GM12878 (cell line): ENCODE data around the gene STOML2. TPM values are rescaled to one million over a fixed set of nuclear protein-coding genes. Genes with fewer than 3 reads are reported as not detected.
A peak's percentile ranks its signal among the peaks of the same experiment; 100 is the strongest.

Experiments
- ATF3 ChIP-seq: IDR thresholded peaks from 2 replicates; pipeline ENCODE4 v1.6.1; 2011; ENCODE audit warnings: low read depth, mild to moderate bottlenecking, low read length, moderate library complexity, borderline replicate concordance; ENCODE audit errors: extremely low read depth
- BCL3 ChIP-seq: IDR thresholded peaks from 2 replicates; pipeline ENCODE4 v1.6.1; 2011; ENCODE audit warnings: borderline replicate concordance, low read depth, mild to moderate bottlenecking, moderate library complexity, low read length; ENCODE audit not compliant: insufficient read depth, poor library complexity, severe bottlenecking
- BHLHE40 ChIP-seq, 2 experiments: fragments of 450-650 bp in 1 of 2; IDR thresholded peaks; 2 replicates each; pipeline ENCODE4 v1.6.1; 2011 to 2017; ENCODE audit warnings: low read depth in 2 of 2, borderline replicate concordance in 1 of 2, improper control_type of control experiment in 1 of 2, low read length in 1 of 2, mild to moderate bottlenecking in 1 of 2
- CEBPZ ChIP-seq: fragments of 150-350 bp; IDR thresholded peaks from 2 replicates; pipeline ENCODE4 v1.6.1; 2016; ENCODE audit warnings: low read depth, low read length
- EP300 ChIP-seq, 2 experiments: fragments of 150-350 bp in 1 of 2; IDR thresholded peaks; 2 replicates each; pipeline ENCODE4 v1.6.1; 2011 to 2012; ENCODE audit warnings: low read depth in 2 of 2, low read length in 2 of 2, borderline replicate concordance in 1 of 2, improper control_type of control experiment in 1 of 2, inconsistent platforms in 1 of 2; ENCODE audit not compliant: control insufficient read depth in 1 of 2
- FOXM1 ChIP-seq: IDR thresholded peaks from 2 replicates; pipeline ENCODE4 v1.6.1; 2012; ENCODE audit warnings: low read depth, mild to moderate bottlenecking, inconsistent platforms, low read length, moderate library complexity
- IKZF1 ChIP-seq: fragments of 450-650 bp; conservative IDR thresholded peaks from 2 replicates; pipeline ENCODE4 v1.6.1; 2017; ENCODE audit warnings: antibody characterized with exemption, mild to moderate bottlenecking
- NR2C2 ChIP-seq: IDR thresholded peaks from 2 replicates; pipeline ENCODE4 v1.6.1; 2011; ENCODE audit warnings: borderline replicate concordance, low read depth; ENCODE audit not compliant: control insufficient read depth, insufficient read length
- SIX5 ChIP-seq: IDR thresholded peaks from 2 replicates; pipeline ENCODE4 v1.6.1; 2011; ENCODE audit warnings: mild to moderate bottlenecking, low read depth, low read length, moderate library complexity; ENCODE audit not compliant: severe bottlenecking
- SMAD5 ChIP-seq: IDR thresholded peaks from 2 replicates; pipeline ENCODE4 v1.6.1; 2016; ENCODE audit warnings: antibody characterized with exemption, low read depth
- TCF3 ChIP-seq: IDR thresholded peaks from 2 replicates; pipeline ENCODE4 v1.6.1; 2012; ENCODE audit warnings: low read depth, mild to moderate bottlenecking, low read length, borderline replicate concordance; ENCODE audit not compliant: insufficient read depth
- USF1 ChIP-seq: IDR thresholded peaks from 2 replicates; pipeline ENCODE4 v1.6.1; 2011; ENCODE audit warnings: borderline replicate concordance, low read depth, mild to moderate bottlenecking, moderate library complexity, mixed read lengths, low read length; ENCODE audit not compliant: insufficient read depth; ENCODE audit errors: extremely low read length
- YBX1 ChIP-seq: fragments of 450-650 bp; IDR thresholded peaks from 2 replicates; pipeline ENCODE4 v1.6.1; 2016; ENCODE audit warnings: antibody characterized with exemption
- YY1 ChIP-seq: IDR thresholded peaks from 2 replicates; pipeline ENCODE4 v1.6.1; 2011; ENCODE audit warnings: low read depth, mild to moderate bottlenecking, low read length
- ZBTB4 ChIP-seq: fragments of 450-650 bp; formaldehyde crosslinking; IDR thresholded peaks from 2 replicates; pipeline ENCODE4 v1.4.0; 2022; ENCODE audit warnings: mild to moderate bottlenecking, moderate library complexity
- ZNF217 ChIP-seq: fragments of 450-650 bp; IDR thresholded peaks from 2 replicates; pipeline ENCODE4 v1.6.1; 2017; ENCODE audit warnings: antibody characterized with exemption, mild to moderate bottlenecking
- polyA plus RNA-seq, 11 experiments: library from polyadenylated mRNA; depleted of rRNA in 4 of 11; unstranded in 6 of 11; stranded (reverse) in 5 of 11; fragments of >200 nt; fragmentation: Nextera tagmentation in 4 of 11; fragmentation: Illumina TruSeq in 1 of 11; extraction: Ambion mirVana in 4 of 11; extraction: Trizol in 1 of 11; gene quantifications; 1 replicate in 1 of 11; 2 replicates in 10 of 11; pipeline versions ENCODE4 v1.2.1 to v1.2.3, GENCODE V29; 2011 to 2016; ENCODE audit warnings: inconsistent platforms in 2 of 11, missing spikeins in 2 of 11, low read depth in 1 of 11
- total RNA-seq, 4 experiments: library from RNA; depleted of rRNA in 3 of 4; stranded (reverse); fragments of >200 nt in 3 of 4; fragmentation: Illumina TruSeq in 1 of 4; extraction: Trizol in 1 of 4; gene quantifications; 2 replicates each; pipeline versions ENCODE4 v1.2.1 to v1.2.3, GENCODE V29; 2013 to 2021

Gene STOML2
- total and polyA plus RNA-seq, 10 of the 15 experiments (the other 5 are each of a cell fraction or from before 2014, with no cell fraction given) = 112 to 284 (median 207) TPM

- TF ChIP-seq ZBTB4 (CRISPR knock-in tag) (no peak), ZNF217 (no peak), YBX1 (no peak), SIX5 (no peak), BHLHE40 (IDR thresholded peaks at IDR 0.05; ENCODE audit: borderline replicate concordance in 1 of 2, low read depth in 2 of 2, low read length in 1 of 2) (peak; percentile 89 to 91), USF1 (no peak), EP300 (IDR thresholded peaks at IDR 0.05; ENCODE audit: borderline replicate concordance in 1 of 2, control insufficient read depth in 1 of 2, low read depth in 2 of 2, low read length in 2 of 2) (no peak; a peak in 1 of 4 replicates), YY1 (no peak), ATF3 (no peak), TCF3 (0 out of 2 replicates have a peak, but pooled peaks have one; percentile 63), IKZF1 (no peak; the same call in 1 of the 2 replicates), NR2C2 (no peak), FOXM1 (no peak), BCL3 (no peak), CEBPZ (peak; percentile 92), SMAD5 (peak; percentile 92; the same call in 1 of the 2 replicates)
Measured at GRCh38 chr9:35072461-35073278, 30.3 kb downstream of the STOML2 start, which contains the start of gene VCP (continued).
